ENCODE results near the gene TUBGCP6. TPM values are rescaled to one million over a fixed set of nuclear protein-coding genes. Genes with fewer than 3 reads are reported as not detected.

The TUBGCP6 gene
- polyA plus RNA-seq, 1 experiment = 8.5 TPM

DNA sequence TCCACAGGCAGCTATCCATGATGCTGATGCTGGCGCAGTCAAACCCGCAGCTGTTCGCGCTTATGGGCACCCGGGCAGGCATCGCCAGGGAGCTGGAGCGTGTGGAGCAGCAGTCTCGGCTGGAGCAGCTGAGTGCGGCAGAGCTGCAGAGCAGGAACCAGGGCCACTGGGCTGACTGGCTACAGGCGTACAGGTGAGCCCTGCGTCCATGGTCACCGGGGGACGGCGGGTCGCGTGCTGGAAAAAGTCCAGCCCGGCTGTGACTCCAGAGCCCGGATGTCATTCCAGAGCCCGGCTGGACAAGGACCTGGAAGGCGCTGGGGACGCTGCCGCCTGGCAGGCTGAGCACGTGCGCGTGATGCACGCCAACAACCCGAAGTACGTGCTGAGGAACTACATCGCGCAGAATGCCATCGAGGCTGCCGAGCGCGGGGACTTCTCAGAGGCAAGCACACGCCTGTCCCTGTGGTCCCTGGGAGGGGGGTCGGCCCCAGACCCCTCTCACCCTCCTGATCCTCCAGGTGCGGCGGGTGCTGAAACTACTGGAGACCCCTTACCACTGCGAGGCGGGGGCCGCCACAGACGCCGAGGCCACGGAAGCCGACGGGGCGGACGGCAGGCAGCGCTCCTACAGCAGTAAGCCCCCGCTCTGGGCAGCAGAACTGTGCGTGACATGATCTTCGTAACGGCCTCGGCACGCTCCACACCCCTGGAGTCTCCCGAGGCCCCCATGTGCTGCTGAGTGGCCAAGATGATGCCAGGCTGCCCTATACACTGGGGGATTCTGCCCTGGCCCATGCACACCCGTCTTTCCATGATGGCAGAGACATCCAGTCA is 27.9 kb downstream of the TUBGCP6 start:
- DNase-seq (ENCODE audit: low read depth, low spot score) = no peak
- no peak overlapping the region for H3K4me3 ChIP-seq (ENCODE audit: low read depth, low read length)
- no peak overlapping the region for H3K27ac ChIP-seq (ENCODE audit: low read depth, low read length)
- no peak for TF ChIP-seq CTCF (IDR thresholded peaks at IDR 0.05; ENCODE audit: low read depth, low read length)
- ChIA-PET CTCF (no interaction called here), POLR2A (no interaction called here)
- H3K9me3 ChIP-seq (ENCODE audit: control insufficient read depth, insufficient read depth, low read length) = peaks cover 16% of the 10 kb centered on the region; the same call in 1 of the 2 replicates
- no peaks in the 10 kb centered on the region for H3K27me3 ChIP-seq (ENCODE audit: control insufficient read depth, insufficient read depth, low read length)

DNA sequence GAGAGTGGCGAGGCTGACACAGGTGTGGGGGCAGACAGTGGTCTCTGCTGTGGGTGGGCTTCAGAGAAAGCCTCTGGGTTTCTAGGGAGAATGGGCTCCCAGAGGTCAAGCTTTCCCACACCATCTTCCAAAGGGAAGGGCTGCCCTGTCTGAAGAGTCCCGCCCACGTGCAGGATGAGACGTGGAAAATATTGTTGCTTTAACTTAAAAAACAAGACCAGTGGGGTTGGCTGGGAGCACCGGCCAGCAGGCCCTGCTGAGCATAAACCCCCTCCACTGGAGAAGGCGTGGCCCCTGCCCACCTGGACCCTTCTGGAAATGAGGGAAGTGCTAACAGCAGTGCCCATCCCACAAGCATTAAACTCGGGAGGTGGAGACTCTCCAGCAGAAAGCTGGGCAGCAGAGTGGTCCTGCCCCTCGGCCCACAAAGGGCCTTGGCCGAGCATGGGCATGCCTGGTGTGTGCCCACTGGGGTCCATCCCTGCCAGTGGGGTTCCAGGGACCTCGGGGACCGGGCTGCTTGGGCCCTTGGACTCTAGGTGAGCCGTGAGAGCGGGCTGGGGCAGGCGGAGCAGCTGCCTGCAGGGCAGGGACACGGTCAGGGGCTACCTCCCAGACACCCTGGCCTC is 28.7 kb downstream of the TUBGCP6 start:
- ChIA-PET CTCF (no interaction called here), POLR2A (no interaction called here)
- Histone ChIP-seq H3K9me3 (ENCODE audit: control insufficient read depth, insufficient read depth, low read length) (peaks cover 15% of the 10 kb centered on the region; the same call in 1 of the 2 replicates), H3K27me3 (ENCODE audit: control insufficient read depth, insufficient read depth, low read length) (no peaks in the 10 kb centered on the region), H3K4me3 (ENCODE audit: low read depth, low read length) (no peak overlapping the region), H3K27ac (ENCODE audit: low read depth, low read length) (no peak overlapping the region)
- TF ChIP-seq CTCF (IDR thresholded peaks at IDR 0.05; ENCODE audit: low read depth, low read length) = no peak
- no peak for DNase-seq (ENCODE audit: low read depth, low spot score)

- Histone ChIP-seq H3K9me3 (ENCODE audit: control insufficient read depth, insufficient read depth, low read length) (peaks cover 11% of the 10 kb centered on the region; the same call in 1 of the 2 replicates), H3K4me3 (ENCODE audit: low read depth, low read length) (no peak overlapping the region), H3K27ac (ENCODE audit: low read depth, low read length) (no peak overlapping the region), H3K27me3 (ENCODE audit: control insufficient read depth, insufficient read depth, low read length) (no peaks in the 10 kb centered on the region)
- POLR2A ChIA-PET = no interaction called here
- DNase-seq (ENCODE audit: low read depth, low spot score) = no peak
- CTCF ChIA-PET = no interaction called here
- no peak for TF ChIP-seq CTCF (IDR thresholded peaks at IDR 0.05; ENCODE audit: low read depth, low read length)
Observed at GRCh38 chr22:50215297-50216054, 29.3 kb downstream of the TUBGCP6 start.

GRCh38 chr22:50213263-50213662 is 31.6 kb downstream of the TUBGCP6 start:
- H3K27ac ChIP-seq (ENCODE audit: low read depth, low read length) = no peak overlapping the region
- no peaks in the 10 kb centered on the region for H3K27me3 ChIP-seq (ENCODE audit: control insufficient read depth, insufficient read depth, low read length)
- no peaks in the 10 kb centered on the region; the same call in 1 of the 2 replicates for H3K9me3 ChIP-seq (ENCODE audit: control insufficient read depth, insufficient read depth, low read length)
- no peak for DNase-seq (ENCODE audit: low read depth, low spot score)
- CTCF ChIA-PET = no interaction called here
- H3K4me3 ChIP-seq (ENCODE audit: low read depth, low read length) = no peak overlapping the region
- POLR2A ChIA-PET = no interaction called here
- TF ChIP-seq CTCF (IDR thresholded peaks at IDR 0.05; ENCODE audit: low read depth, low read length) = no peak
